H9 (cell line): ENCODE measurements around the gene BBIP1. TPM values are rescaled to one million over a fixed set of nuclear protein-coding genes. Genes with fewer than 3 reads are reported as not detected.
A peak's percentile ranks its signal among the peaks of the same experiment; 100 is the strongest.

Source experiments
- DNase-seq: peaks from one replicate; pipeline ENCODE4 v3.0.0-alpha.2; 2017
- H2AFZ ChIP-seq: one replicate; pipeline ENCODE4 v1.6.1; 2013; ENCODE audit warnings: mild to moderate bottlenecking, low read length, control low read depth, moderate library complexity
- H2AK5ac ChIP-seq: 2 replicates; pipeline ENCODE4 v1.6.1; 2013; ENCODE audit warnings: low read length, control low read depth, mixed read lengths; ENCODE audit not compliant: insufficient read length
- H2BK120ac ChIP-seq: one replicate; pipeline ENCODE4 v1.6.1; 2013; ENCODE audit warnings: low read depth, mild to moderate bottlenecking, low read length, control low read depth, inconsistent platforms; ENCODE audit not compliant: poor library complexity, severe bottlenecking
- H2BK12ac ChIP-seq: 2 replicates; pipeline ENCODE4 v1.6.1; 2013; ENCODE audit warnings: low read length, control low read depth, mixed read lengths, low read depth; ENCODE audit not compliant: insufficient read length
- H2BK15ac ChIP-seq: 2 replicates; pipeline ENCODE4 v1.6.1; 2013; ENCODE audit warnings: low read depth, low read length, control low read depth
- H2BK20ac ChIP-seq: one replicate; pipeline ENCODE4 v1.6.1; 2013; ENCODE audit warnings: low read depth, mild to moderate bottlenecking, low read length, control low read depth, inconsistent platforms; ENCODE audit not compliant: poor library complexity, severe bottlenecking
- H2BK5ac ChIP-seq: 2 replicates; pipeline ENCODE4 v1.6.1; 2013; ENCODE audit warnings: low read length, control low read depth, mixed read lengths; ENCODE audit not compliant: insufficient read length
- H3K14ac ChIP-seq: 2 replicates; pipeline ENCODE4 v1.6.1; 2013; ENCODE audit warnings: low read length, control low read depth; ENCODE audit not compliant: insufficient read depth
- H3K18ac ChIP-seq: 2 replicates; pipeline ENCODE4 v1.6.1; 2013; ENCODE audit warnings: low read depth, mild to moderate bottlenecking, mixed read lengths, low read length, control low read depth; ENCODE audit not compliant: insufficient read length
- H3K23ac ChIP-seq: 2 replicates; pipeline ENCODE4 v1.6.1; 2013; ENCODE audit warnings: low read length, control low read depth, mixed read lengths, low read depth; ENCODE audit not compliant: insufficient read length
- H3K23me2 ChIP-seq: 2 replicates; pipeline ENCODE4 v1.6.1; 2013; ENCODE audit warnings: low read depth, mild to moderate bottlenecking, mixed read lengths, low read length, control low read depth; ENCODE audit not compliant: insufficient read length, poor library complexity, severe bottlenecking
- H3K27ac ChIP-seq: 2 replicates; pipeline ENCODE4 v1.5.1; 2013; ENCODE audit warnings: low read length, control low read depth, mixed read lengths, low read depth; ENCODE audit not compliant: insufficient read length
- H3K27me3 ChIP-seq: 2 replicates; pipeline ENCODE4 v1.6.1; 2013; ENCODE audit warnings: low read length, control low read depth, inconsistent platforms; ENCODE audit not compliant: insufficient read depth
- H3K4ac ChIP-seq: 2 replicates; pipeline ENCODE4 v1.6.1; 2013; ENCODE audit warnings: low read depth, mild to moderate bottlenecking, control low read depth, inconsistent platforms, low read length, moderate library complexity
- H3K4me1 ChIP-seq: 2 replicates; pipeline ENCODE4 v1.6.1; 2013; ENCODE audit warnings: low read length, control low read depth, inconsistent platforms; ENCODE audit not compliant: insufficient read depth
- H3K4me2 ChIP-seq: 2 replicates; pipeline ENCODE4 v1.6.1; 2013; ENCODE audit warnings: low read length, control low read depth, mixed read lengths; ENCODE audit not compliant: insufficient read length, insufficient read depth
- H3K56ac ChIP-seq: 2 replicates; pipeline ENCODE4 v1.6.1; 2013; ENCODE audit warnings: low read depth, mild to moderate bottlenecking, mixed read lengths, low read length, control low read depth; ENCODE audit not compliant: insufficient read length
- H3K79me1 ChIP-seq: 2 replicates; pipeline ENCODE4 v1.6.1; 2013; ENCODE audit warnings: low read depth, mild to moderate bottlenecking, moderate library complexity, low read length, control low read depth, inconsistent platforms; ENCODE audit not compliant: insufficient read depth, poor library complexity, severe bottlenecking
- H3K79me2 ChIP-seq: 2 replicates; pipeline ENCODE4 v1.6.1; 2013; ENCODE audit warnings: low read length, control low read depth, inconsistent platforms; ENCODE audit not compliant: insufficient read depth
- H3K9ac ChIP-seq: 2 replicates; pipeline ENCODE4 v1.6.1; 2013; ENCODE audit warnings: low read length, control low read depth, mixed read lengths; ENCODE audit not compliant: insufficient read length; ENCODE audit errors: extremely low read depth
- H3K9me3 ChIP-seq: one replicate; pipeline ENCODE4 v1.6.1; 2013; ENCODE audit warnings: low read depth, low read length, inconsistent platforms; ENCODE audit not compliant: control insufficient read depth
- H3T11ph ChIP-seq: one replicate; pipeline ENCODE4 v1.6.1; 2013; ENCODE audit warnings: mild to moderate bottlenecking, low read length, control low read depth, inconsistent platforms
- H4K20me1 ChIP-seq: one replicate; pipeline ENCODE4 v1.6.1; 2013; ENCODE audit not compliant: control insufficient read depth, insufficient read length, insufficient read depth
- H4K5ac ChIP-seq: 2 replicates; pipeline ENCODE4 v1.6.1; 2013; ENCODE audit warnings: low read depth, mild to moderate bottlenecking, mixed read lengths, low read length, control low read depth; ENCODE audit not compliant: insufficient read length
- H4K8ac ChIP-seq: replicated peaks from 2 replicates; pipeline ENCODE4 v1.6.1; 2013; ENCODE audit warnings: low read length, control low read depth, mixed read lengths, low read depth; ENCODE audit not compliant: insufficient read length
- H4K91ac ChIP-seq: 2 replicates; pipeline ENCODE4 v1.6.1; 2013; ENCODE audit warnings: low read depth, mild to moderate bottlenecking, moderate library complexity, mixed read lengths, low read length, control low read depth; ENCODE audit not compliant: insufficient read length
- H3K27ac Mint-ChIP-seq, 3 experiments: 2 replicates in 2 of 3; 3 replicates in 1 of 3; pipeline ENCODE4 v1.8.0; 2020 to 2021; ENCODE audit warnings: mixed read lengths in 3 of 3, mild to moderate bottlenecking in 1 of 3, moderate library complexity in 1 of 3
- H3K27me3 Mint-ChIP-seq: 2 replicates; pipeline ENCODE4 v1.8.0; 2021; ENCODE audit warnings: low read depth, mild to moderate bottlenecking, moderate library complexity, mixed read lengths
- H3K36me3 Mint-ChIP-seq, 3 experiments: 2 replicates in 2 of 3; 3 replicates in 1 of 3; pipeline ENCODE4 v1.8.0; 2020 to 2021; ENCODE audit warnings: low read depth in 3 of 3, mixed read lengths in 3 of 3; ENCODE audit not compliant: insufficient read depth in 1 of 3
- H3K4me1 Mint-ChIP-seq, 2 experiments: 2 replicates each; pipeline ENCODE4 v1.8.0; 2020; ENCODE audit warnings: mixed read lengths in 2 of 2
- H3K4me3 Mint-ChIP-seq, 2 experiments: 2 replicates in 1 of 2; 3 replicates in 1 of 2; pipeline ENCODE4 v1.8.0; 2020 to 2021; ENCODE audit warnings: mild to moderate bottlenecking in 2 of 2, mixed read lengths in 2 of 2, moderate library complexity in 1 of 2
- H3K9me3 Mint-ChIP-seq, 2 experiments: 2 replicates in 1 of 2; 3 replicates in 1 of 2; pipeline ENCODE4 v1.8.0; 2020; ENCODE audit warnings: mild to moderate bottlenecking in 2 of 2, mixed read lengths in 2 of 2, moderate library complexity in 1 of 2
- WGBS: extraction: QIAGEN DNeasy Blood & Tissue Kit; methylation state at CpG from one replicate; pipeline ENCODE4 v1.1.7; 2013; ENCODE audit warnings: missing lambda C conversion rate, low lambda C conversion rate, mixed read lengths; ENCODE audit not compliant: insufficient read length; ENCODE audit errors: extremely low coverage; 5-methylcytosine and 5-hydroxymethylcytosine counted together
- total RNA-seq: library from RNA; stranded (reverse); gene quantifications from 2 replicates; pipeline ENCODE4 v1.2.1, GENCODE V29; 2021
- TF ChIP-seq, protein P1 (sequence below): fragments of 200-600 bp; sonication (generic); conservative IDR thresholded peaks from 3 replicates; pipeline ENCODE4 v1.8.0; 2021; ENCODE audit warnings: antibody characterized with exemption, mild to moderate bottlenecking

BBIP1 gene
- total RNA-seq, 1 experiment from 2014 or later, result 18.8 TPM

DNA sequence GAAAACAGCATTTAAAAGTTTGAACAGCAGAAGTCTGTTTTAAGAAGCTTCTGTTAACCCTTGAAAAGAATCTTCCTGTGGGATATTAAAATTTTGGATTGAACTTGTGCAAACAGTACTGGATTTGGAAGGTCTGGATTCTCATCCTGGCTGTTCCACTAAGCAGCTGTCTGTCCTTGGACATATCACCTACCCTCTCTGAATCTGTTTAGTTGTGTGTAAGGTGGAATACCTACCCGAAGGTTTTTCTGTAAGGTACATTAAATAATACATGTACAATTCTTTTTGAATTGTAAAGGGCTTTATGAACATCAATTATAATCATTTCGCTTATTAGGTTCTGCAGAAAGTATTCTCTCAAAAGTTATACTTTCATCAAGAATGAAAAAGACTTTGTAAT lies 45.0 kb downstream of the BBIP1 start:
- H3K23ac ChIP-seq, result no peak overlapping the region
- no peak overlapping the region for H3K27ac ChIP-seq
- no peak overlapping the region for H3K9ac ChIP-seq
- Mint-ChIP-seq H3K27me3 (no peaks in the 10 kb centered on the region), H3K4me3 (peak overlapping the region; percentile 32 to 66; a peak in 4 of 5 replicates), H3K27ac (no peak overlapping the region), H3K4me1 (peaks cover 18% of the 10 kb centered on the region in 2 experiments), H3K36me3 (peaks cover 0 to 8% (median 4%) of the 10 kb centered on the region in 3 experiments; a peak in 3 of 7 replicates), H3K9me3 (no peaks in the 10 kb centered on the region; a peak in 1 of 5 replicates)
- H2BK15ac ChIP-seq, result no peak overlapping the region
- H2AFZ ChIP-seq, result no peak overlapping the region
- H2BK120ac ChIP-seq, result no peak overlapping the region
- no peak for DNase-seq
- no peak overlapping the region for H3K4ac ChIP-seq
- WGBS, result no CpG with 5 or more reads among the region's 2 CpGs
- no peak overlapping the region for H2BK20ac ChIP-seq
- no peaks in the 10 kb centered on the region for H3K79me1 ChIP-seq
- no peak overlapping the region for H3K14ac ChIP-seq
- no peaks in the 10 kb centered on the region for H3K27me3 ChIP-seq
- H3K4me2 ChIP-seq, result no peak overlapping the region
- H3K23me2 ChIP-seq, result peaks cover 11% of the 10 kb centered on the region
- H4K5ac ChIP-seq, result no peak overlapping the region
- TF ChIP-seq, protein P1, sequence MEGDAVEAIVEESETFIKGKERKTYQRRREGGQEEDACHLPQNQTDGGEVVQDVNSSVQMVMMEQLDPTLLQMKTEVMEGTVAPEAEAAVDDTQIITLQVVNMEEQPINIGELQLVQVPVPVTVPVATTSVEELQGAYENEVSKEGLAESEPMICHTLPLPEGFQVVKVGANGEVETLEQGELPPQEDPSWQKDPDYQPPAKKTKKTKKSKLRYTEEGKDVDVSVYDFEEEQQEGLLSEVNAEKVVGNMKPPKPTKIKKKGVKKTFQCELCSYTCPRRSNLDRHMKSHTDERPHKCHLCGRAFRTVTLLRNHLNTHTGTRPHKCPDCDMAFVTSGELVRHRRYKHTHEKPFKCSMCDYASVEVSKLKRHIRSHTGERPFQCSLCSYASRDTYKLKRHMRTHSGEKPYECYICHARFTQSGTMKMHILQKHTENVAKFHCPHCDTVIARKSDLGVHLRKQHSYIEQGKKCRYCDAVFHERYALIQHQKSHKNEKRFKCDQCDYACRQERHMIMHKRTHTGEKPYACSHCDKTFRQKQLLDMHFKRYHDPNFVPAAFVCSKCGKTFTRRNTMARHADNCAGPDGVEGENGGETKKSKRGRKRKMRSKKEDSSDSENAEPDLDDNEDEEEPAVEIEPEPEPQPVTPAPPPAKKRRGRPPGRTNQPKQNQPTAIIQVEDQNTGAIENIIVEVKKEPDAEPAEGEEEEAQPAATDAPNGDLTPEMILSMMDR, result no peak
- H3K9me3 ChIP-seq, result no peaks in the 10 kb centered on the region
- no peak overlapping the region for H4K8ac ChIP-seq
- H4K20me1 ChIP-seq, result no peaks in the 10 kb centered on the region
- H3K56ac ChIP-seq, result no peak overlapping the region
- H2AK5ac ChIP-seq, result no peak overlapping the region
- H3K18ac ChIP-seq, result no peak overlapping the region
- H3K79me2 ChIP-seq, result no peaks in the 10 kb centered on the region
- H3K4me1 ChIP-seq, result no peaks in the 10 kb centered on the region; the same call in 1 of the 2 replicates
- no peak overlapping the region for H2BK5ac ChIP-seq
- H3T11ph ChIP-seq, result no peak overlapping the region
- no peak overlapping the region for H2BK12ac ChIP-seq
- no peak overlapping the region for H4K91ac ChIP-seq
